Neural progenitor cell (in vitro differentiated cells): ENCODE data around the gene CETP. TPM values are rescaled to one million over a fixed set of nuclear protein-coding genes. Genes with fewer than 3 reads are reported as not detected.

Experiments used
- DNase-seq: peaks from one replicate; pipeline ENCODE4 v3.0.0-alpha.2; 2016; ENCODE audit warnings: low spot score
- H2AFZ ChIP-seq: fragments of 200-600 bp; sonication (generic); replicated peaks from 2 replicates; pipeline ENCODE4 v1.6.1; 2016; ENCODE audit warnings: antibody characterized with exemption
- H3F3A ChIP-seq: fragments of 200-600 bp; sonication (generic); 2 replicates; pipeline ENCODE4 v1.6.1; 2016; ENCODE audit warnings: antibody characterized with exemption, low read depth
- H3K27ac ChIP-seq: fragments of 200-600 bp; sonication (generic); 2 replicates; pipeline ENCODE4 v1.5.1; 2016; ENCODE audit warnings: mild to moderate bottlenecking
- H3K27me3 ChIP-seq: fragments of 200-600 bp; sonication (generic); 2 replicates; pipeline ENCODE4 v1.6.1; 2016; ENCODE audit warnings: mild to moderate bottlenecking, moderate library complexity
- H3K36me3 ChIP-seq: fragments of 200-600 bp; sonication (generic); 2 replicates; pipeline ENCODE4 v1.5.1; 2016
- H3K4me1 ChIP-seq: fragments of 200-600 bp; sonication (generic); 2 replicates; pipeline ENCODE4 v1.6.1; 2016; ENCODE audit warnings: mixed run types
- H3K4me2 ChIP-seq: fragments of 200-600 bp; sonication (generic); 2 replicates; pipeline ENCODE4 v1.6.1; 2016
- H3K4me3 ChIP-seq: fragments of 200-600 bp; sonication (generic); 2 replicates; pipeline ENCODE4 v1.5.1; 2016
- H3K79me2 ChIP-seq: fragments of 200-600 bp; sonication (generic); 2 replicates; pipeline ENCODE4 v1.6.1; 2016; ENCODE audit warnings: low read depth
- H3K9ac ChIP-seq: fragments of 200-600 bp; sonication (generic); 2 replicates; pipeline ENCODE4 v1.6.1; 2016
- H3K9me3 ChIP-seq: fragments of 200-600 bp; sonication (generic); 2 replicates; pipeline ENCODE4 v1.5.1; 2016; ENCODE audit warnings: low read depth
- H4K20me1 ChIP-seq: fragments of 200-600 bp; sonication (generic); 2 replicates; pipeline ENCODE4 v1.6.1; 2016; ENCODE audit warnings: low read depth
- H3K27ac Mint-ChIP-seq: 3 replicates; pipeline ENCODE4 v1.8.0; 2021; ENCODE audit warnings: mixed read lengths
- H3K27me3 Mint-ChIP-seq: 2 replicates; pipeline ENCODE4 v1.8.0; 2022; ENCODE audit warnings: low read depth, mild to moderate bottlenecking, inconsistent platforms, moderate library complexity, mixed read lengths; ENCODE audit not compliant: insufficient read depth
- H3K36me3 Mint-ChIP-seq: 3 replicates; pipeline ENCODE4 v1.8.0; 2021; ENCODE audit warnings: mixed read lengths
- H3K4me1 Mint-ChIP-seq: 3 replicates; pipeline ENCODE4 v1.8.0; 2021; ENCODE audit warnings: mixed read lengths
- H3K4me3 Mint-ChIP-seq: 3 replicates; pipeline ENCODE4 v1.8.0; 2021; ENCODE audit warnings: mild to moderate bottlenecking, moderate library complexity, mixed read lengths
- H3K9me3 Mint-ChIP-seq: 3 replicates; pipeline ENCODE4 v1.8.0; 2020; ENCODE audit warnings: mixed read lengths
- EZH2 ChIP-seq: fragments of 200-600 bp; sonication (generic); IDR thresholded peaks from 2 replicates; pipeline ENCODE4 v1.6.1; 2017; ENCODE audit warnings: antibody characterized with exemption, mild to moderate bottlenecking, moderate library complexity
- EZH2phosphoT487 ChIP-seq: fragments of 200-600 bp; sonication (generic); IDR thresholded peaks from 2 replicates; pipeline ENCODE4 v1.6.1; 2017; ENCODE audit warnings: antibody characterized with exemption
- total RNA-seq: library from RNA; depleted of rRNA; stranded (reverse); fragments of >200 nt; gene quantifications from 2 replicates; pipeline ENCODE4 v1.2.3, GENCODE V29; 2015; ENCODE audit warnings: low replicate concordance
- TF ChIP-seq, protein P1 (sequence below): fragments of 200-600 bp; sonication (generic); IDR thresholded peaks from 2 replicates; pipeline ENCODE4 v1.5.1; 2017; ENCODE audit warnings: antibody characterized with exemption, mild to moderate bottlenecking

The CETP gene
- total RNA-seq, 1 donor from 2014 or later, result 0.28 TPM

DNA sequence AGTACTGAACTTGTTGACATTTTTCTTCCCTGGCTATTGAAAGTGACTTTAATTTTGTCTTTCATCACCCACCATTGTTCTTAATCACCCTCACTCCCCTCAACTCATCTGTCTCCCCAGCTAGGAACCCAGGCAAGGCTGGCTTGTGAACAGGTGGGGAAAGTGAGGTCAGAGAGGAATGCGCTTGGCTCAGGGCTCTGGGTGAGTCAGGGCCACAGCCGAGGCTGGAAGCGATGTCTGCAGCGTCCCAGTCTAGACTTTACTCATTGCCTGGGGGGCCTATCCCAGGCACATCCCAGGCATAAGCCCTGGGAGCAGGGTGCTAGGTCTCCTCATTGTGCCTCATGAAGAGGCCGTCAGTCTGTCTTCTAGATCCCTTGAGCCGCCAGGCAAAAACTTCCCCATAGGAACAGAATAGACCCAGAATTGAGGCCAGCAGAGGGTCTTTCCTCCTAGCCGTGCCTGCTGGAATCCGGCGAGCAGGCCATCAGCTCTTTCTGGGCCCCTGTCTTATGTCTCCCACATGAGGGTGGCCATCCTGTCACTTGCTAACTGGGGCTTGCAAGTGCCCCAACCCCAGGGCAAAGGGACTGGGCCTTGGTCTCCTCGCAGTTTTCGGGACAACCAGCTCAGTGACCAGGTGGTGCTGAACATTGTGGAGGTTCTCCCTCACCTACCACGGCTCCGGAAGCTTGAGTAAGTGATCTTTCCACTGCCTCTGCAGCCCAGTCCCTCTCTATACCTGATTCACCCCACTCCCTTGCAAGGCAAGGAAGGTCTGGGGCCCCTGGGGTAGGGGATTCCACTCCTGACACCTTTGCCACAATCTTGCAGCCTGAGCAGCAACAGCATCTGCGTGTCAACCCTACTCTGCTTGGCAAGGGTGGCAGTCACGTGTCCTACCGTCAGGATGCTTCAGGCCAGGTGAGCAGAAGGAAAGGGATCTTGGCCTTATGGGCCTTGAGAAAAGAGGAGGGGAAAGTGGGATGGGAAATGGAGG lies 67.7 kb downstream of the CETP start:
- H3K9ac ChIP-seq, result no peak overlapping the region
- no peaks in the 10 kb centered on the region for H3K4me1 Mint-ChIP-seq
- H3K27me3 ChIP-seq, result no peaks in the 10 kb centered on the region
- no peaks in the 10 kb centered on the region for H3K9me3 ChIP-seq
- no peak for DNase-seq
- H3K27ac ChIP-seq, result no peak overlapping the region
- H3K27me3 Mint-ChIP-seq, result peaks cover 9% of the 10 kb centered on the region
- no peaks in the 10 kb centered on the region for H3K4me1 ChIP-seq
- no peak overlapping the region for H2AFZ ChIP-seq
- peak overlapping the region; percentile 72 for H3K27ac Mint-ChIP-seq
- H3K4me3 Mint-ChIP-seq, result no peak overlapping the region
- H3K36me3 Mint-ChIP-seq, result no peaks in the 10 kb centered on the region
- no peaks in the 10 kb centered on the region for H3K36me3 ChIP-seq
- H3K4me3 ChIP-seq, result no peak overlapping the region
- H4K20me1 ChIP-seq, result no peaks in the 10 kb centered on the region
- no peaks in the 10 kb centered on the region for H3F3A ChIP-seq
- H3K79me2 ChIP-seq, result no peaks in the 10 kb centered on the region
- no peak overlapping the region for H3K4me2 ChIP-seq
- no peaks in the 10 kb centered on the region for H3K9me3 Mint-ChIP-seq
- TF ChIP-seq, protein P1, sequence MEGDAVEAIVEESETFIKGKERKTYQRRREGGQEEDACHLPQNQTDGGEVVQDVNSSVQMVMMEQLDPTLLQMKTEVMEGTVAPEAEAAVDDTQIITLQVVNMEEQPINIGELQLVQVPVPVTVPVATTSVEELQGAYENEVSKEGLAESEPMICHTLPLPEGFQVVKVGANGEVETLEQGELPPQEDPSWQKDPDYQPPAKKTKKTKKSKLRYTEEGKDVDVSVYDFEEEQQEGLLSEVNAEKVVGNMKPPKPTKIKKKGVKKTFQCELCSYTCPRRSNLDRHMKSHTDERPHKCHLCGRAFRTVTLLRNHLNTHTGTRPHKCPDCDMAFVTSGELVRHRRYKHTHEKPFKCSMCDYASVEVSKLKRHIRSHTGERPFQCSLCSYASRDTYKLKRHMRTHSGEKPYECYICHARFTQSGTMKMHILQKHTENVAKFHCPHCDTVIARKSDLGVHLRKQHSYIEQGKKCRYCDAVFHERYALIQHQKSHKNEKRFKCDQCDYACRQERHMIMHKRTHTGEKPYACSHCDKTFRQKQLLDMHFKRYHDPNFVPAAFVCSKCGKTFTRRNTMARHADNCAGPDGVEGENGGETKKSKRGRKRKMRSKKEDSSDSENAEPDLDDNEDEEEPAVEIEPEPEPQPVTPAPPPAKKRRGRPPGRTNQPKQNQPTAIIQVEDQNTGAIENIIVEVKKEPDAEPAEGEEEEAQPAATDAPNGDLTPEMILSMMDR, result no peak
- TF ChIP-seq EZH2 (no peak), EZH2phosphoT487 (no peak)

DNA sequence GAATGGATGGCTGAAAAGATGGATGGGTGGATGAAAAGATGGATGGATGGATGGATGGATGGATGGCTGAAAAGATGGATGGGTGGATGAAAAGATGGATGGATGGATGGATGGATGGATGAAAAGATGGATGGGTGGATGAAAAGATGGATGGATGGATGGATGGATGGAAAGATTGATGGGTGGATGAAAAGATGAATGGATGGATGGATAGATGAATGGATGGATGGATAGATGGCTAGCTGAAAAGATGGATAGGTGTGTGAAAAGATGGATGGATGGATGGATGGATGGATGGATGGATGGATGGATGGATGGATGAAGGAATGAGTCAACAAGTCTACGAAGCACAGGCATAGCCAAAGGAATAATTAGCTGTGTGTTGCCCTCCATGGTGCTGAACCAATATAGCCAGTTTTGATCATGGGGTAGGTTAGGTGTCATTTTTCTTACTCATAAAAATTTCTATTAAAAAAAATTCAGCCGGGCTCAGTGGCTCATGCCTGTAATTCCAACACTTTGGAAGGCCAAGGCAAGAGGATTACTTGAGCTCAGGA lies 68.7 kb downstream of the CETP start:
- no peak overlapping the region for H2AFZ ChIP-seq
- no peaks in the 10 kb centered on the region for H3F3A ChIP-seq
- DNase-seq, result no peak
- no peaks in the 10 kb centered on the region for H4K20me1 ChIP-seq
- Mint-ChIP-seq H3K27ac (no peak overlapping the region), H3K36me3 (no peaks in the 10 kb centered on the region), H3K27me3 (peaks cover 9% of the 10 kb centered on the region), H3K9me3 (no peaks in the 10 kb centered on the region), H3K4me1 (no peaks in the 10 kb centered on the region), H3K4me3 (no peak overlapping the region)
- H3K36me3 ChIP-seq, result no peaks in the 10 kb centered on the region
- H3K4me1 ChIP-seq, result no peaks in the 10 kb centered on the region
- H3K27me3 ChIP-seq, result no peaks in the 10 kb centered on the region
- H3K79me2 ChIP-seq, result no peaks in the 10 kb centered on the region
- no peaks in the 10 kb centered on the region for H3K9me3 ChIP-seq
- no peak overlapping the region for H3K4me2 ChIP-seq
- H3K4me3 ChIP-seq, result no peak overlapping the region
- no peak overlapping the region for H3K9ac ChIP-seq
- no peak for TF ChIP-seq EZH2
- TF ChIP-seq EZH2phosphoT487, result no peak
- TF ChIP-seq, protein P1, result no peak
- H3K27ac ChIP-seq, result no peak overlapping the region

DNA sequence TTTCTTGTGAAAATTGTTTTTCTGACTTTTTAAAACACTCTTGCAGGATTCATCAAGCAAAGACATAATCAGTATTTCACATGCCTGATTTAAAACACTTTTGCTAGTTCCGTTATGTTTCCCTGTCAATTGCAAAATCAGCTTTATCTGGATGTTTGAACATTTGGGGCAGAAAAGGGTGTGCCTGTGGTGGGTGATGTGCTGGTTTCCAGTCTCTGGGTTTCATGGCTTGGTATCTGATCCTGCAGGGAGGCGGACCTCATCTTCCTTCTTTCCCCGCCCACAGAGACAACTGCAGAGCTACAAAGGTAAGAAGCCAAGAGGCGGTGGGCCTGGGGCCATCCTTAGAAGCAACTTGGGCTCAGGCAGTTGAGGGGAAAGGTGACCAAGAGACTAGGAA lies 69.4 kb downstream of the CETP start:
- Histone ChIP-seq H4K20me1 (no peaks in the 10 kb centered on the region), H3F3A (no peaks in the 10 kb centered on the region), H3K4me2 (no peak overlapping the region), H2AFZ (no peak overlapping the region), H3K79me2 (no peaks in the 10 kb centered on the region), H3K36me3 (no peaks in the 10 kb centered on the region), H3K27me3 (no peaks in the 10 kb centered on the region), H3K4me3 (no peak overlapping the region), H3K9me3 (no peaks in the 10 kb centered on the region), H3K9ac (no peak overlapping the region), H3K4me1 (no peaks in the 10 kb centered on the region), H3K27ac (no peak overlapping the region)
- no peaks in the 10 kb centered on the region for H3K9me3 Mint-ChIP-seq
- H3K4me3 Mint-ChIP-seq, result no peak overlapping the region
- no peak overlapping the region for H3K27ac Mint-ChIP-seq
- H3K36me3 Mint-ChIP-seq, result no peaks in the 10 kb centered on the region
- TF ChIP-seq EZH2 (no peak), EZH2phosphoT487 (no peak)
- TF ChIP-seq, protein P1, result no peak
- peaks cover 7% of the 10 kb centered on the region for H3K27me3 Mint-ChIP-seq
- DNase-seq, result no peak
- no peaks in the 10 kb centered on the region for H3K4me1 Mint-ChIP-seq
